ENCODE data around the gene HAGH. TPM values are rescaled to one million over a fixed set of nuclear protein-coding genes. Genes with fewer than 3 reads are reported as not detected.

Gene HAGH
- total RNA-seq, 6 experiments from 2014 or later, result 77.9 to 161 (median 143) TPM

DNA sequence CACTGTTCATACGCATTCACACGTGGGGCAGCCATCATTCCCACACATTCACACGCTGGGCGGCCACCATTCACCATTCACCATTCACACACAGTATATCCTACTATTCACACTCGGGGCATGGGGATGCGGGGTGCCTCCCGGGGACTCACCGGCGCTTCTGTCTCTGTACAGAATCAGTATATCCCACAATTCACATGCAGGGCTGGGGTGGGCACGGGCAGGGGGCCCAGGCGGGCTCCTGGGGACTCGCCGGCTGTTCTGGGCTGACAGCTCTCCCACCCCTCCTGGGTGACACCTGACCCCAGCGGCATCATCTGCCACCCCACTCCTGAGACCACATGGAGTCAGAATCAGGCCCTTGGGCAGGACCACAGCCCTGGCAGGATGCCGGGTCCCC is 64.9 kb downstream of the HAGH start:
- TF ChIP-seq POLR2A (IDR thresholded peaks at IDR 0.05), result no peak
- TF ChIP-seq, protein P1, sequence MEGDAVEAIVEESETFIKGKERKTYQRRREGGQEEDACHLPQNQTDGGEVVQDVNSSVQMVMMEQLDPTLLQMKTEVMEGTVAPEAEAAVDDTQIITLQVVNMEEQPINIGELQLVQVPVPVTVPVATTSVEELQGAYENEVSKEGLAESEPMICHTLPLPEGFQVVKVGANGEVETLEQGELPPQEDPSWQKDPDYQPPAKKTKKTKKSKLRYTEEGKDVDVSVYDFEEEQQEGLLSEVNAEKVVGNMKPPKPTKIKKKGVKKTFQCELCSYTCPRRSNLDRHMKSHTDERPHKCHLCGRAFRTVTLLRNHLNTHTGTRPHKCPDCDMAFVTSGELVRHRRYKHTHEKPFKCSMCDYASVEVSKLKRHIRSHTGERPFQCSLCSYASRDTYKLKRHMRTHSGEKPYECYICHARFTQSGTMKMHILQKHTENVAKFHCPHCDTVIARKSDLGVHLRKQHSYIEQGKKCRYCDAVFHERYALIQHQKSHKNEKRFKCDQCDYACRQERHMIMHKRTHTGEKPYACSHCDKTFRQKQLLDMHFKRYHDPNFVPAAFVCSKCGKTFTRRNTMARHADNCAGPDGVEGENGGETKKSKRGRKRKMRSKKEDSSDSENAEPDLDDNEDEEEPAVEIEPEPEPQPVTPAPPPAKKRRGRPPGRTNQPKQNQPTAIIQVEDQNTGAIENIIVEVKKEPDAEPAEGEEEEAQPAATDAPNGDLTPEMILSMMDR (IDR thresholded peaks at IDR 0.05), result no peak
- no peak for ATAC-seq

GRCh38 chr16:1760911-1761310 is 65.7 kb downstream of the HAGH start:
- Histone ChIP-seq H3K4me3 (no peak overlapping the region), H3K27me3 (no peaks in the 10 kb centered on the region), H3K4me1 (no peaks in the 10 kb centered on the region), H3K36me3 (peaks cover 0 to 35% (median 6%) of the 10 kb centered on the region in 4 donors), H3K27ac (no peak overlapping the region), H3K9me3 (no peaks in the 10 kb centered on the region)
- no peak for TF ChIP-seq POLR2A (IDR thresholded peaks at IDR 0.05)
- TF ChIP-seq, protein P1 (IDR thresholded peaks at IDR 0.05), result no peak
- DNase-seq (no peak), ATAC-seq (no peak)
- intact Hi-C loops (cut with DNase I), result no loop called here
- 87% methylated on average over 9 of the region's 15 CpGs for WGBS (ENCODE audit: insufficient coverage, low coverage, low lambda C conversion rate, missing lambda C conversion rate)

More for the DNA sequence above, 64.9 kb downstream of the HAGH start:
- Histone ChIP-seq H3K27ac (no peak overlapping the region), H3K4me1 (no peaks in the 10 kb centered on the region), H3K9me3 (no peaks in the 10 kb centered on the region), H3K4me3 (no peak overlapping the region), H3K36me3 (peaks cover 0 to 41% (median 6%) of the 10 kb centered on the region in 4 donors), H3K27me3 (no peaks in the 10 kb centered on the region)
- no peak for DNase-seq
- WGBS (ENCODE audit: insufficient coverage, low coverage, low lambda C conversion rate, missing lambda C conversion rate), result 88% methylated on average over 12 of the region's 15 CpGs
- intact Hi-C loops (cut with DNase I), result no loop called here

DNA sequence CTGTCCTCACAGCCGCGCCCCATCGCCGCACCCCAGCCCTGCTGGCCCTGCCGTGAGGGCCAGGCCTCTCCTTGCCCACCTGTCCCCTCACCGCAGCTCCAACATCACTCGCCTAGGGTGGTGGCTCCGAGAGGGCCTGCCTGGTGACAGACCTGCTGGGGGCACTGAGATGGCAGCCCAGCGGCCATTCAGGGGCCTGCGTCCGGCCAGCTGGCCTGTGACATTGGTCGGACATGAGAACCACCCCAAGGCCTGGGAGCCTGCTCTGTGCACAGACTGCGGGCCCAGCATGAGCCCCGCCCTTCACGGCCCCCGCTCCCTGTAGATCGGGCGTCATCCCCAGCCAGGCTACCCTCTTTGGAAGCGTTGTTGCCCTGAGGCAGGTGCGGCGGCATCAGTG is 67.1 kb downstream of the HAGH start:
- ATAC-seq (no peak), DNase-seq (peak in 2 of 3 donors; percentile 39 to 52)
- Histone ChIP-seq H3K27ac (no peak overlapping the region), H3K9me3 (no peaks in the 10 kb centered on the region), H3K4me1 (no peaks in the 10 kb centered on the region), H3K4me3 (no peak overlapping the region), H3K27me3 (no peaks in the 10 kb centered on the region), H3K36me3 (peaks cover 0 to 27% (median 4%) of the 10 kb centered on the region in 4 donors)
- TF ChIP-seq POLR2A (IDR thresholded peaks at IDR 0.05), result no peak
- TF ChIP-seq, protein P1 (IDR thresholded peaks at IDR 0.05), result no peak
- intact Hi-C loops (cut with DNase I), result no loop called here
- WGBS (ENCODE audit: insufficient coverage, low coverage, low lambda C conversion rate, missing lambda C conversion rate), result no CpG with 5 or more reads among the region's 21 CpGs

GRCh38 chr16:1758923-1759322 is 67.7 kb downstream of the HAGH start:
- intact Hi-C loops (cut with DNase I), result no loop called here

More at GRCh38 chr16:1758923-1759322, 67.7 kb downstream of the HAGH start:
- 60% methylated on average over 1 of the region's 18 CpGs for WGBS (ENCODE audit: insufficient coverage, low coverage, low lambda C conversion rate, missing lambda C conversion rate)
- Histone ChIP-seq H3K4me3 (no peak overlapping the region), H3K4me1 (no peaks in the 10 kb centered on the region), H3K36me3 (peaks cover 0 to 24% (median 4%) of the 10 kb centered on the region in 4 donors), H3K27me3 (no peaks in the 10 kb centered on the region), H3K27ac (no peak overlapping the region), H3K9me3 (no peaks in the 10 kb centered on the region)
- TF ChIP-seq, protein P1 (IDR thresholded peaks at IDR 0.05), result no peak
- no peak for TF ChIP-seq POLR2A (IDR thresholded peaks at IDR 0.05)
- no peak for DNase-seq
- no peak for ATAC-seq

Data from right lobe of liver (tissue), 6 donors.